WTC11 (cell line): ENCODE measurements around the gene SOCS7. TPM values are rescaled to one million over a fixed set of nuclear protein-coding genes. Genes with fewer than 3 reads are reported as not detected.

Experiments
- ATAC-seq: fragments of 200-7000 bp; cut with Tn5 transposase; 2 replicates; pipeline ENCODE4 v1.10.0; 2021; ENCODE audit warnings: mild to moderate bottlenecking, moderate library complexity
- CTCF ChIA-PET: fragments of 300-600 bp; sonication (Branson Sonifier 250); formaldehyde crosslinking; loops from one replicate; lab custom pipeline; 2021; ENCODE audit warnings: antibody characterized with exemption; lab: Charles Lee
- POLR2A ChIA-PET: fragments of 350-600 bp; sonication (Branson Sonifier 250); formaldehyde crosslinking; loops from one replicate; lab custom pipeline; 2021; ENCODE audit warnings: antibody characterized with exemption; lab: Charles Lee
- DNase-seq: peaks from one replicate; pipeline ENCODE4 v3.0.0; 2021; ENCODE audit warnings: low spot score
- H3K27ac Mint-ChIP-seq: 2 replicates; pipeline ENCODE4 v1.8.0; 2021; ENCODE audit warnings: mixed read lengths
- H3K27me3 Mint-ChIP-seq: 2 replicates; pipeline ENCODE4 v1.8.0; 2021; ENCODE audit warnings: low read depth, mild to moderate bottlenecking, moderate library complexity, mixed read lengths
- H3K36me3 Mint-ChIP-seq: 2 replicates; pipeline ENCODE4 v1.8.0; 2021; ENCODE audit warnings: mixed read lengths
- H3K4me1 Mint-ChIP-seq: 2 replicates; pipeline ENCODE4 v1.8.0; 2022; ENCODE audit warnings: mixed read lengths
- H3K4me3 Mint-ChIP-seq: 2 replicates; pipeline ENCODE4 v1.8.0; 2021; ENCODE audit warnings: mild to moderate bottlenecking, moderate library complexity, mixed read lengths
- H3K9me3 Mint-ChIP-seq: 2 replicates; pipeline ENCODE4 v1.8.0; 2021; ENCODE audit warnings: mixed read lengths
- ATF6 ChIP-seq: sonication (generic); formaldehyde crosslinking; IDR thresholded peaks from 2 replicates; pipeline ENCODE4 v1.8.1; 2023; ENCODE audit warnings: mild to moderate bottlenecking, missing genetic modification reagents
- CDX4 ChIP-seq: fragments of 250-450 bp; sonication (Bioruptor Pico); IDR thresholded peaks from 2 replicates; pipeline ENCODE4 v1.9.0; 2021; ENCODE audit warnings: moderate library complexity, mild to moderate bottlenecking, inconsistent platforms, borderline replicate concordance
- CREM ChIP-seq: sonication (generic); formaldehyde crosslinking; IDR thresholded peaks from 2 replicates; pipeline ENCODE4 v1.8.1; 2022; ENCODE audit warnings: mild to moderate bottlenecking, missing genetic modification reagents, moderate library complexity
- E2F4 ChIP-seq: sonication (generic); formaldehyde crosslinking; IDR thresholded peaks from 2 replicates; pipeline ENCODE4 v1.8.1; 2022; ENCODE audit warnings: low read depth, mild to moderate bottlenecking, moderate library complexity, missing genetic modification reagents, borderline replicate concordance
- ETV6 ChIP-seq: sonication (generic); formaldehyde crosslinking; IDR thresholded peaks from 2 replicates; pipeline ENCODE4 v1.8.1; 2022; ENCODE audit warnings: mild to moderate bottlenecking, missing genetic modification reagents
- FOXP4 ChIP-seq: sonication (generic); formaldehyde crosslinking; IDR thresholded peaks from 2 replicates; pipeline ENCODE4 v1.8.0; 2022; ENCODE audit warnings: mild to moderate bottlenecking, missing genetic modification reagents
- GABPB1 ChIP-seq: sonication (generic); formaldehyde crosslinking; IDR thresholded peaks from 2 replicates; pipeline ENCODE4 v1.8.1; 2023; ENCODE audit warnings: mild to moderate bottlenecking, missing genetic modification reagents
- GRHL2 ChIP-seq: fragments of 250-450 bp; sonication (Bioruptor Pico); IDR thresholded peaks from 2 replicates; pipeline ENCODE4 v1.8.0; 2022; ENCODE audit warnings: mild to moderate bottlenecking, moderate library complexity; ENCODE audit not compliant: insufficient replicate concordance, severe bottlenecking
- NR2C2 ChIP-seq: sonication (generic); formaldehyde crosslinking; IDR thresholded peaks from 2 replicates; pipeline ENCODE4 v1.8.0; 2022; ENCODE audit warnings: mild to moderate bottlenecking, missing genetic modification reagents
- PREB ChIP-seq: sonication (generic); formaldehyde crosslinking; IDR thresholded peaks from 2 replicates; pipeline ENCODE4 v1.8.1; 2022; ENCODE audit warnings: mild to moderate bottlenecking, missing genetic modification reagents, moderate library complexity, borderline replicate concordance
- SP1 ChIP-seq: sonication (generic); formaldehyde crosslinking; conservative IDR thresholded peaks from 2 replicates; pipeline ENCODE4 v1.8.1; 2022; ENCODE audit warnings: missing genetic modification reagents
- STAT6 ChIP-seq: sonication (generic); formaldehyde crosslinking; conservative IDR thresholded peaks from 2 replicates; pipeline ENCODE4 v1.8.1; 2023; ENCODE audit warnings: mild to moderate bottlenecking, low read depth, missing genetic modification reagents, moderate library complexity
- USF1 ChIP-seq: sonication (generic); formaldehyde crosslinking; IDR thresholded peaks from 2 replicates; pipeline ENCODE4 v1.8.0; 2022; ENCODE audit warnings: mild to moderate bottlenecking, missing genetic modification reagents
- USF2 ChIP-seq: sonication (generic); formaldehyde crosslinking; IDR thresholded peaks from 2 replicates; pipeline ENCODE4 v1.8.1; 2023; ENCODE audit warnings: mild to moderate bottlenecking, missing genetic modification reagents, moderate library complexity
- ZBTB43 ChIP-seq: sonication (generic); formaldehyde crosslinking; IDR thresholded peaks from 2 replicates; pipeline ENCODE4 v1.8.1; 2023; ENCODE audit warnings: mild to moderate bottlenecking, missing genetic modification reagents
- ZNF263 ChIP-seq: sonication (generic); formaldehyde crosslinking; IDR thresholded peaks from 2 replicates; pipeline ENCODE4 v1.8.1; 2022; ENCODE audit warnings: low read depth, mild to moderate bottlenecking, moderate library complexity, missing genetic modification reagents
- ZNF281 ChIP-seq: sonication (generic); formaldehyde crosslinking; IDR thresholded peaks from 2 replicates; pipeline ENCODE4 v1.8.0; 2023; ENCODE audit warnings: mild to moderate bottlenecking, missing genetic modification reagents
- ZNF317 ChIP-seq: sonication (generic); formaldehyde crosslinking; IDR thresholded peaks from 2 replicates; pipeline ENCODE4 v1.8.1; 2023; ENCODE audit warnings: low read depth, mild to moderate bottlenecking, moderate library complexity, missing genetic modification reagents, borderline replicate concordance
- total RNA-seq: library from RNA; stranded (reverse); gene quantifications from 3 replicates; pipeline ENCODE4 v1.2.3, GENCODE V29; 2021

Gene SOCS7
- total RNA-seq, 1 experiment from 2014 or later: 33.6 TPM

- ChIA-PET CTCF (interaction anchor here (2.5 to 9.5 kb wide), 3 partner anchors 62 to 77 kb away, joined by 13 to 222 read pairs (median 126); no protein-coding TSS in a partner anchor), POLR2A (no interaction called here)
- Mint-ChIP-seq H3K4me3 (no peak overlapping the region), H3K4me1 (peaks cover 30% of the 10 kb centered on the region), H3K9me3 (no peaks in the 10 kb centered on the region), H3K27me3 (no peaks in the 10 kb centered on the region; the same call in 1 of the 2 replicates), H3K36me3 (0 out of 2 replicates have a peak, but pooled peaks cover 4% of the 10 kb centered on the region), H3K27ac (no peak overlapping the region)
- DNase-seq: no peak
- TF ChIP-seq E2F4 (CRISPR knock-in tag): no peak
- TF ChIP-seq ETV6 (CRISPR knock-in tag): no peak
- TF ChIP-seq ZBTB43 (CRISPR knock-in tag): no peak
- TF ChIP-seq CREM (CRISPR knock-in tag): no peak
- no peak for TF ChIP-seq ATF6 (CRISPR knock-in tag)
- TF ChIP-seq USF2 (CRISPR knock-in tag): no peak
- TF ChIP-seq USF1 (CRISPR knock-in tag): no peak
- TF ChIP-seq CDX4: no peak
- no peak for TF ChIP-seq FOXP4 (CRISPR knock-in tag)
- no peak for TF ChIP-seq SP1 (CRISPR knock-in tag)
- TF ChIP-seq ZNF317: no peak
- no peak for TF ChIP-seq GRHL2
- no peak for TF ChIP-seq STAT6 (CRISPR knock-in tag)
- TF ChIP-seq GABPB1: no peak
- TF ChIP-seq ZNF263 (CRISPR knock-in tag): no peak
- TF ChIP-seq NR2C2 (CRISPR knock-in tag): no peak
- no peak for TF ChIP-seq PREB (CRISPR knock-in tag)
- TF ChIP-seq ZNF281 (CRISPR knock-in tag): no peak
- ATAC-seq: no peak
These were observed 58.6 kb downstream of the SOCS7 start for GRCh38 chr17:38410201-38410600.
